Panc1 (cell line): ENCODE data around the gene TLDC2. TPM values are rescaled to one million over a fixed set of nuclear protein-coding genes. Genes with fewer than 3 reads are reported as not detected.

Experiments used
- ATAC-seq: fragments of 200-7000 bp; cut with Tn5 transposase; 2 replicates; pipeline ENCODE4 v1.9.1; 2020; ENCODE audit warnings: mild to moderate bottlenecking, moderate library complexity
- BruUV-seq: library from RNA; stranded (reverse); fragments of 400-500 nt; replicated peaks from 2 replicates; lab custom pipeline; 2021; lab: Mats Ljungman, UMichigan
- CTCF ChIA-PET: fragments of 300-600 bp; sonication (Branson Sonifier 250); formaldehyde crosslinking; loops from one replicate; lab custom pipeline; 2022; ENCODE audit warnings: antibody characterized with exemption; lab: Charles Lee
- POLR2A ChIA-PET: fragments of 300-600 bp; sonication (Branson Sonifier 250); formaldehyde crosslinking; loops from one replicate; lab custom pipeline; 2022; ENCODE audit warnings: antibody characterized with exemption; lab: Charles Lee
- DNase-seq: peaks from one replicate; pipeline ENCODE4 v3.0.0-alpha.2; 2010; ENCODE audit warnings: low read depth, low spot score
- H3K27ac ChIP-seq: 2 replicates; pipeline ENCODE4 v1.5.1; 2011; ENCODE audit warnings: mild to moderate bottlenecking, low read length, inconsistent platforms
- H3K27me3 ChIP-seq: fragments of 200-500 bp; sonication (Bioruptor generic); 2 replicates; pipeline ENCODE4 v1.6.0; 2014; ENCODE audit warnings: low read length, inconsistent platforms; ENCODE audit not compliant: control insufficient read depth, insufficient read depth
- H3K36me3 ChIP-seq: fragments of 200-500 bp; sonication (Bioruptor generic); 2 replicates; pipeline ENCODE4 v1.5.1; 2014; ENCODE audit warnings: inconsistent platforms, mild to moderate bottlenecking, low read length, moderate library complexity; ENCODE audit not compliant: control insufficient read depth, insufficient read depth
- H3K4me1 ChIP-seq: 2 replicates; pipeline ENCODE4 v1.5.1; 2011; ENCODE audit warnings: inconsistent platforms, mild to moderate bottlenecking, low read length, moderate library complexity; ENCODE audit not compliant: control insufficient read depth, insufficient read depth
- H3K4me3 ChIP-seq, 2 experiments: 2 replicates each; pipeline ENCODE4 v1.5.1; 2011 to 2012; ENCODE audit warnings: low read depth in 2 of 2, low read length in 2 of 2, mild to moderate bottlenecking in 2 of 2, inconsistent platforms in 1 of 2, moderate library complexity in 1 of 2
- H3K9me3 ChIP-seq: fragments of 200-500 bp; sonication (Bioruptor generic); 2 replicates; pipeline ENCODE4 v1.5.1; 2014; ENCODE audit warnings: low read depth, mild to moderate bottlenecking, inconsistent platforms, low read length, moderate library complexity; ENCODE audit not compliant: control insufficient read depth, insufficient read depth
- CTCF ChIP-seq: fragments of 450-650 bp; IDR thresholded peaks from 2 replicates; pipeline ENCODE4 v1.5.1; 2017; ENCODE audit warnings: mild to moderate bottlenecking
- POLR2AphosphoS5 ChIP-seq: IDR thresholded peaks from 2 replicates; pipeline ENCODE4 v1.6.1; 2012; ENCODE audit warnings: mild to moderate bottlenecking, low read depth, low read length, moderate library complexity
- SIN3A ChIP-seq: IDR thresholded peaks from 2 replicates; pipeline ENCODE4 v1.6.1; 2012; ENCODE audit warnings: low read depth, mild to moderate bottlenecking, low read length, moderate library complexity, borderline replicate concordance; ENCODE audit not compliant: insufficient read depth
- TCF7L2 ChIP-seq: IDR thresholded peaks from 2 replicates; pipeline ENCODE4 v1.6.1; 2011; ENCODE audit warnings: mild to moderate bottlenecking, low read depth, low read length, inconsistent platforms
- in situ Hi-C: cut with HindIII; loops from 2 replicates; pipeline ENCODE4 v1.10.0; 2016; ENCODE audit warnings: low sequenced_read_pairs, low pct_unique_long_range_greater_than_20kb
- intact Hi-C: fragments of 100-400 bp; cut with micrococcal nuclease; formaldehyde crosslinking; loops from one replicate; pipeline ENCODE4 v1.10.0; 2022; ENCODE audit not compliant: unreplicated experiment
- total RNA-seq: library from RNA; stranded (reverse); gene quantifications from one replicate; pipeline ENCODE4 v1.2.1, GENCODE V29; 2021; ENCODE audit not compliant: unreplicated experiment
- TF ChIP-seq, protein P1 (sequence below), 2 experiments: IDR thresholded peaks; 2 replicates each; pipeline ENCODE4 v1.6.1; 2011 to 2012; ENCODE audit warnings: low read depth in 2 of 2, control low read depth in 1 of 2, low read length in 1 of 2, mild to moderate bottlenecking in 1 of 2, moderate library complexity in 1 of 2; ENCODE audit not compliant: insufficient read depth in 1 of 2

Gene TLDC2
- total RNA-seq, 1 experiment from 2014 or later, result not detected

- BruUV-seq, result no TSS peak
- ChIA-PET CTCF (no interaction called here), POLR2A (no interaction called here)
- intact Hi-C loops (no loop called here), in situ Hi-C loops (no loop called here)
- H3K27me3 ChIP-seq, result no peaks in the 10 kb centered on the region
- TF ChIP-seq SIN3A (no peak), POLR2AphosphoS5 (no peak), CTCF (no peak), TCF7L2 (no peak)
- TF ChIP-seq, protein P1, sequence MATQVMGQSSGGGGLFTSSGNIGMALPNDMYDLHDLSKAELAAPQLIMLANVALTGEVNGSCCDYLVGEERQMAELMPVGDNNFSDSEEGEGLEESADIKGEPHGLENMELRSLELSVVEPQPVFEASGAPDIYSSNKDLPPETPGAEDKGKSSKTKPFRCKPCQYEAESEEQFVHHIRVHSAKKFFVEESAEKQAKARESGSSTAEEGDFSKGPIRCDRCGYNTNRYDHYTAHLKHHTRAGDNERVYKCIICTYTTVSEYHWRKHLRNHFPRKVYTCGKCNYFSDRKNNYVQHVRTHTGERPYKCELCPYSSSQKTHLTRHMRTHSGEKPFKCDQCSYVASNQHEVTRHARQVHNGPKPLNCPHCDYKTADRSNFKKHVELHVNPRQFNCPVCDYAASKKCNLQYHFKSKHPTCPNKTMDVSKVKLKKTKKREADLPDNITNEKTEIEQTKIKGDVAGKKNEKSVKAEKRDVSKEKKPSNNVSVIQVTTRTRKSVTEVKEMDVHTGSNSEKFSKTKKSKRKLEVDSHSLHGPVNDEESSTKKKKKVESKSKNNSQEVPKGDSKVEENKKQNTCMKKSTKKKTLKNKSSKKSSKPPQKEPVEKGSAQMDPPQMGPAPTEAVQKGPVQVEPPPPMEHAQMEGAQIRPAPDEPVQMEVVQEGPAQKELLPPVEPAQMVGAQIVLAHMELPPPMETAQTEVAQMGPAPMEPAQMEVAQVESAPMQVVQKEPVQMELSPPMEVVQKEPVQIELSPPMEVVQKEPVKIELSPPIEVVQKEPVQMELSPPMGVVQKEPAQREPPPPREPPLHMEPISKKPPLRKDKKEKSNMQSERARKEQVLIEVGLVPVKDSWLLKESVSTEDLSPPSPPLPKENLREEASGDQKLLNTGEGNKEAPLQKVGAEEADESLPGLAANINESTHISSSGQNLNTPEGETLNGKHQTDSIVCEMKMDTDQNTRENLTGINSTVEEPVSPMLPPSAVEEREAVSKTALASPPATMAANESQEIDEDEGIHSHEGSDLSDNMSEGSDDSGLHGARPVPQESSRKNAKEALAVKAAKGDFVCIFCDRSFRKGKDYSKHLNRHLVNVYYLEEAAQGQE (IDR thresholded peaks at IDR 0.05; ENCODE audit: insufficient read depth in 1 of 2, low read depth in 2 of 2, low read length in 1 of 2), result no peak
- no peaks in the 10 kb centered on the region for H3K36me3 ChIP-seq
- H3K27ac ChIP-seq, result no peak overlapping the region
- DNase-seq (no peak), ATAC-seq (no peak)
- H3K4me1 ChIP-seq, result no peaks in the 10 kb centered on the region
- no peak overlapping the region for H3K4me3 ChIP-seq
- no peaks in the 10 kb centered on the region for H3K9me3 ChIP-seq
Measured at GRCh38 chr20:36881331-36881730, 5.4 kb downstream of the TLDC2 start.

DNA sequence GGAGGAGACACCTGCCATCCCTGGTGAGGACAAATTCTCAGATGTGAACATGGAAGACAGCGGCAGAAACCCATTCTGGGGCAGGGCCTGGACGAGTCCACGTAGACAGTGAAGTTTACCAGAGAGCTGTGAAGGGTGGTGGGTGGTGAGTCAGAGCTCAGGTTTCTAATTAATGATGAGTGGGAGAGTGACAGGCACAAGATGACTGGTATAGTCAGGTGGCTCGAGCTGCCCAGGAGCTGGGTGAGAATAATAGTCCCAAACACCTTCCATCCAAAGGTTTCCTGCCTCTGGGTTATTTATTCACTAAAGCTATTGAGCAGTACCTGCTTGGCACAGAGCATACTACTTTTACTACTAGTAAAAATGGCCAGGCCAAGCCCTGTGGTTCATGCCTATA is 6.0 kb downstream of the TLDC2 start:
- in situ Hi-C loops, result no loop called here
- Histone ChIP-seq H3K4me3 (no peak overlapping the region), H3K9me3 (no peaks in the 10 kb centered on the region), H3K27me3 (no peaks in the 10 kb centered on the region), H3K36me3 (no peaks in the 10 kb centered on the region), H3K4me1 (no peaks in the 10 kb centered on the region), H3K27ac (no peak overlapping the region)
- BruUV-seq, result no TSS peak
- no peak for ATAC-seq
- POLR2A ChIA-PET, result interaction anchor here (0.6 kb wide), 1 partner anchor 264 kb away, joined by 14 read pairs; no protein-coding TSS in a partner anchor
- intact Hi-C loops, result no loop called here
- CTCF ChIA-PET, result no interaction called here
- TF ChIP-seq TCF7L2 (no peak), CTCF (no peak), SIN3A (no peak), POLR2AphosphoS5 (no peak)
- TF ChIP-seq, protein P1 (IDR thresholded peaks at IDR 0.05; ENCODE audit: insufficient read depth in 1 of 2, low read depth in 2 of 2, low read length in 1 of 2), result no peak
- no peak for DNase-seq
